ENCODE data around the gene AQP5.

DNA sequence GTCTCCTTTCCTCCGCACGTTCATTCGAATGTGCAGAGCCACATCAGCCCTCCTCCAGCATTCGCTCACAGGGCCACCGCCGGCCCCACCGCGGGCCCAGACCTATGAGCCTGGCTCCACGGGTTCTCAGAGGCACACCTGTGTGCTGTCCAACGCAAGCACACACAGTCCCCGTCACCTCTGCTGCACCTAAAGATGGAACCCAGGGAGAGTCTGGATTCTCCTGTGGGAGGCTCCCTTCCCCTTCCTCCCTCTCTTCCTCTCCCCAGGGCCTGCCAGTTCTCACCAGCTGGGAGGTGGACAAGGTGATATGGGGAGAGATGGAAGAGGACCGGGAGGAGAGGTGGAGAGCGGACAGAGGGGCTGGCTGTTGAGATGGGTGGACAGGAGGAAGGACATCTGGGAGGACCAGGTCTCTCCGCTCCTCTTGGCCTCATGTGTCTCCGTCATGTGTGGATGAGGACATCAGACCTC is 6.1 kb downstream of the AQP5 start:
- no peak for TF ChIP-seq CTCF (IDR thresholded peaks at IDR 0.05)
- TF ChIP-seq POLR2A (IDR thresholded peaks at IDR 0.05): no peak
